HFF-Myc (cell line): Measurements from ENCODE around the gene RPS6KL1.

Source experiments
- DNase-seq: peaks from one replicate; pipeline ENCODE4 v3.0.0-alpha.2; 2011; ENCODE audit warnings: low read depth; ENCODE audit errors: extremely low read depth
- H3K4me3 ChIP-seq: replicated peaks from 2 replicates; pipeline ENCODE4 v1.5.1; 2011; ENCODE audit warnings: low read depth, mild to moderate bottlenecking, control low read depth, low read length
- CTCF ChIP-seq: IDR thresholded peaks from 2 replicates; pipeline ENCODE4 v1.5.1; 2012; ENCODE audit warnings: mild to moderate bottlenecking, low read depth, low read length, control low read depth; ENCODE audit errors: missing control alignments

RPS6KL1 gene

GRCh38 chr14:74962493-74962892 is 39.4 kb upstream of the RPS6KL1 start:
- TF ChIP-seq CTCF: no peak
- DNase-seq: no peak
- no peak overlapping the region for H3K4me3 ChIP-seq

- DNase-seq: no peak
- no peak for TF ChIP-seq CTCF
- no peak overlapping the region for H3K4me3 ChIP-seq
Observed at GRCh38 chr14:74962046-74962445, 39.0 kb upstream of the RPS6KL1 start.

GRCh38 chr14:74961238-74961911 is 38.3 kb upstream of the RPS6KL1 start:
- DNase-seq: no peak
- no peak overlapping the region for H3K4me3 ChIP-seq
- no peak for TF ChIP-seq CTCF

GRCh38 chr14:74960736-74961135 is 37.7 kb upstream of the RPS6KL1 start:
- TF ChIP-seq CTCF: no peak
- no peak overlapping the region for H3K4me3 ChIP-seq
- DNase-seq: no peak

GRCh38 chr14:74959596-74960180 is 36.6 kb upstream of the RPS6KL1 start:
- no peak for TF ChIP-seq CTCF
- H3K4me3 ChIP-seq: no peak overlapping the region
- no peak for DNase-seq

GRCh38 chr14:74956280-74957072 is 33.4 kb upstream of the RPS6KL1 start:
- H3K4me3 ChIP-seq: no peak overlapping the region
- DNase-seq: no peak
- TF ChIP-seq CTCF: no peak
